Skeletal muscle tissue (tissue), 4 donors: Measurements from ENCODE around the gene TEX55. TPM values are rescaled to one million over a fixed set of nuclear protein-coding genes. Genes with fewer than 3 reads are reported as not detected.
"Not testable (repeated sequence)": the region's sequence is repeated elsewhere in the genome, so short reads cannot be mapped to it uniquely, and the experiment has no call there.

ENCODE experiments used
- H3K27ac ChIP-seq: one replicate; pipeline ENCODE4 v1.7.0; 2013; ENCODE audit warnings: mild to moderate bottlenecking, low read depth, low read length, inconsistent platforms
- H3K27me3 ChIP-seq, 3 donors: one replicate each; pipeline ENCODE4 v1.7.0; 2013; ENCODE audit warnings: low read length in 3 of 3; ENCODE audit not compliant: control insufficient read depth in 3 of 3, insufficient read depth in 3 of 3
- H3K36me3 ChIP-seq, 3 donors: one replicate each; pipeline ENCODE4 v1.7.0; 2013; ENCODE audit warnings: low read length in 3 of 3; ENCODE audit not compliant: control insufficient read depth in 3 of 3, insufficient read depth in 3 of 3
- H3K4me1 ChIP-seq, 3 donors: one replicate each; pipeline ENCODE4 v1.7.0; 2013; ENCODE audit warnings: low read length in 3 of 3, mild to moderate bottlenecking in 3 of 3; ENCODE audit not compliant: control insufficient read depth in 3 of 3, insufficient read depth in 3 of 3
- H3K4me3 ChIP-seq, 3 donors: one replicate each; pipeline ENCODE4 v1.7.0; 2013; ENCODE audit warnings: low read length in 3 of 3
- H3K9ac ChIP-seq, 3 donors: one replicate each; pipeline ENCODE4 v1.7.0; 2013; ENCODE audit warnings: low read length in 3 of 3, mild to moderate bottlenecking in 3 of 3, moderate library complexity in 2 of 3, low read depth in 1 of 3
- H3K9me3 ChIP-seq, 3 donors: one replicate each; pipeline ENCODE4 v1.7.0; 2013; ENCODE audit warnings: low read length in 3 of 3; ENCODE audit not compliant: control insufficient read depth in 3 of 3
- total RNA-seq: library from RNA; depleted of rRNA; stranded (reverse); fragments of >200 nt; gene quantifications from one replicate; pipeline ENCODE4 v1.2.3, GENCODE V29; 2014
- donor health status: Osteomylitis.

TEX55 gene
- not detected for total RNA-seq

DNA sequence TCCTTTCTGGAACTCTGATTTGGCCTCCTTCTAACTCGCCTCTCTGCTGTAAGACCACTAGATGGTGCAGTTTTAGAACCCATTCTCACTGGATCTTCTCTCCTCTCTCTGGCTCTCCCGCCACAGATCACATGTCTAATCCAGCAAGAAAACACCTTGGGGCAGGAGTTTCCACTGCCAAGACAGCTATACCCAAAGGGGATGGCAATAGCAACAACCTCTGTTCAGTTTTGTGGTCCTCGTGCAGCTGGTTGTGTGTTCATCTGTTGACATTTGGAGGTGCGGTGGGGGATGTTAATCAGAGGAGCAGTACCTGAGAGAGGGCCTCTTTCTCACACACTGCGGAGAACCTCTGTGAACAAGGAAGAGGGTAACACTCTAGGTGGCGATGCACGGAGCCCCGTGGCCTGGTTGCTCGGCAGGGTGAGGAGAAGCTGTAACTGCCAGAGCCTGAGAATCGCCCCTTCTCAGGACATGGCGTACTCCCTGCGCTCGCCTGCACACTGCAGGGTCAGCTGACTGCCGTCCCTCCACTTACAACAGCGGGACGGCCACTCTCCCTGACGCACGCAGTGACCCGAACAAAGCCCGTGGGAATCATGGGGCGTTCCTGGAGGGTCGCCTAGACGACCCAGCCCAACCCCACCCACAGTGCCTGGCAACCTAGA is at the start of gene TEX55:
TSS of gene TEX55 (plus strand) at position 666 of the 668 bp plus-strand sequence. CDS start 25 bp downstream, outside the sequence.
- Histone ChIP-seq H3K27ac (no peak within 1 kb of the TSS), H3K4me3 (no peak within 1 kb of the TSS), H3K9me3 (no peaks in the 10 kb centered on the region)

DNA sequence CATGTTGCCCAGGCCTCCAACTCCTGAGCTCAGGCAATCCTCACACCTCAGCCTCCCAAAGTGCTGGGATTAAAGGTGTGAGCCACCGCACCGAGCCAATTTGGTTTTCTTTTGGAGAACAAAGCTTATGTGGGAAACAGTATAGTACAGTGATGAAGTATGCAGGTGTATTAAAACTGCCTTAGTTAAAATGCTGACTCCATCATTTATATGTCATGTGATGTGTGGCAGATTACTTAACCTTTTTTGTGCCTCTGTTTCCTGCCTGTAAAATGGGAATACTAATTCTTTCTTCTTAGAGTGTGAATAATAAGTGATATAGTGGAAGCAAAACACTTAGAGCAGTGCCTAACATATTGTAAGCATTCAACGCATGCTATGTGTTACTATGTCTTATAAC is 48.0 kb upstream of the TEX55 start:
- H3K4me1 ChIP-seq = no peaks in the 10 kb centered on the region
- no peak overlapping the region for H3K27ac ChIP-seq
- no peaks in the 10 kb centered on the region for H3K27me3 ChIP-seq

More for the DNA sequence above, at the start of gene TEX55:
- H3K4me1 ChIP-seq = no peaks in the 10 kb centered on the region
- no peaks in the 10 kb centered on the region for H3K36me3 ChIP-seq
- no peaks in the 10 kb centered on the region for H3K27me3 ChIP-seq
- H3K9ac ChIP-seq = no peak within 1 kb of the TSS

DNA sequence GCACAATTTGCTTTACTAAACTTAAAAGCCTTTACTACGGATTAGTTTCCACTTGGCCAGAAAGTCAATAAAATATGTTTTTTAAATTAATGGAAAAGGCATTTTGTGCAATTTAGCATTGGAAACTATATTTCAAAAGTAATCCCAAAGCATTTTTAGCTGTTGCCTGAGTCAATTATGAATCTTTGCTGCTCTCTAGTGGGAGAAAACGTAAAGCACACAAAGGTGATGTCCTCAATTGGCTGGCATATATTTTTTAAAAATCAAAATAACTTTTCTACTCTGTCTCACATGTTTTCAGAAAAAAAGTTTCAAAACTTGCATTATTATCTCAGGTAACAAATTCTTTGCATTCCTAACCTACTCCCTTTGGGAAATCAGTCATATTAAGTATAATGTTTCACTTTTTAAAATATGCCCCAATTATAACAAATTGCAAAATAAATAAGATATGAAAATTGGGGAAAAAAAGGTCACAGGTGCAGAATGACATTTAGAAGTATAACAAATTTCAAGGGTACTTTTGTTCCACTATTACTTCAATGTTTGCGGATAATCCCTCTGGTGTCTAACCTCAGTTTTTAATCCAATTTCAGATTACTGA is 47.2 kb upstream of the TEX55 start:
- no peaks in the 10 kb centered on the region for H3K36me3 ChIP-seq
- H3K4me3 ChIP-seq = no peak overlapping the region
- no peaks in the 10 kb centered on the region for H3K9me3 ChIP-seq
- H3K4me1 ChIP-seq = no peaks in the 10 kb centered on the region
- no peak overlapping the region for H3K9ac ChIP-seq
- H3K27ac ChIP-seq = no peak overlapping the region
- no peaks in the 10 kb centered on the region for H3K27me3 ChIP-seq

More for the DNA sequence above, 48.0 kb upstream of the TEX55 start:
- Histone ChIP-seq H3K36me3 (no peaks in the 10 kb centered on the region), H3K9me3 (no peaks in the 10 kb centered on the region), H3K9ac (no peak overlapping the region), H3K4me3 (no peak overlapping the region)

DNA sequence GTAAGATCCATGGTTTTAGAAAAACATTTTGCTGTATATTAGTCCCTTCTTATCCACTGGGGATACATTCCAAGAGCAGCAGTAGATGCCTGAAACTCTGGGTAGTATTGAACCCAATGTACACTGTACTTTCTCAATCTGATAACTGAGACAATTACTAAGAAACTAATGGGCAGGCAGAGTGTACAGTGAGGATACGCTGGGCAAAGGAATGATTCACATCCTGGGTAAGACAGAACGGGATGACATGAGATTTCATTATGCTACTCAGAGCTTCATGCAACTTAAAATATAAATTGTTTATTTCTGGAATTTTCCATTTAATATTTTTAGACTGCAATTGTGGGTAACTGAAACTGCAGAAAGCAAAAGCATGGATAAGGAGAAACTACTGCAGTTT is 46.2 kb upstream of the TEX55 start:
- H3K9ac ChIP-seq = no peak overlapping the region
- H3K4me1 ChIP-seq = no peaks in the 10 kb centered on the region
- no peak overlapping the region for H3K4me3 ChIP-seq
- H3K36me3 ChIP-seq = no peaks in the 10 kb centered on the region
- H3K27me3 ChIP-seq = no peaks in the 10 kb centered on the region
- H3K9me3 ChIP-seq = no peaks in the 10 kb centered on the region
- no peak overlapping the region for H3K27ac ChIP-seq

DNA sequence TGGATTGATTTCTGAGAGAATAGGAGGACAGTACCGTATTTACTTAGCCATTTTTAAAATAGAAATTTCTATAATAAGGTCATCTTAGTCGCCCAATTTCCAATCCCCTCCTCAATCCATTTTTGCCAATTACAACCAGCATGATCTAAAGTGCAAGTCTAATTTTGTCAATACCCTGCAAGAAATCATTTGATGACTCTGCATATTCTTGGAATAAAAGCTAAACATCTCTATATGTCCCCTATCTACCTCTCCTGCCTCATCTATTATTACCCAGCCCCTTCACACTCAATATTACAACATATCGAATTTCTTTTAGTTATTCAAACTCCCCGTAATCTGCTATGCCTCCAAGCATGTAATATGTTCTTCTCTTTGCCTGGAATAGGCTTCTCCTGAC is 41.9 kb upstream of the TEX55 start:
- Histone ChIP-seq H3K4me1 (no peaks in the 10 kb centered on the region), H3K9me3 (no peaks in the 10 kb centered on the region), H3K27me3 (no peaks in the 10 kb centered on the region), H3K9ac (no peak overlapping the region), H3K36me3 (no peaks in the 10 kb centered on the region), H3K27ac (no peak overlapping the region), H3K4me3 (no peak overlapping the region)

DNA sequence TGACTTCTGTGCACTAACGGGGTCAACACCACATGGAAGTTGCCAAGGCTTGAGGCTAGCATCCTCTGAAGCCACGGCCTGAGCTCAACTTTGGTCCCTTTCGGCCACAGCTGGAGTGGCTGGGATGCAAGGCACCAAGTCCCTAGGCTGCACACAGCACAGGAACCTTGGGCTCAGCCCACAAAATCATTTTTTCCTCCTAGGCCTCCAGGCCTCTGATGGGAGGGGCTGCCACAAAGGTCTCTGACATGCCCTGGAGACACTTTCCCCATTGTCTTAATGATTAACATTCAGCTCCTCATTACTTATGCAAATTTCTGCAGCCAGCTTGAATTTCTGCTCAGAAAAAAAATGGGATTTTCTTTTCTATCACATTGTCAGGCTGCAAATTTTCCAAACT is 27.6 kb upstream of the TEX55 start:
- H3K9me3 ChIP-seq, H3K9ac ChIP-seq, H3K36me3 ChIP-seq, H3K4me3 ChIP-seq, H3K4me1 ChIP-seq, H3K27ac ChIP-seq, H3K27me3 ChIP-seq: not testable (repeated sequence)

DNA sequence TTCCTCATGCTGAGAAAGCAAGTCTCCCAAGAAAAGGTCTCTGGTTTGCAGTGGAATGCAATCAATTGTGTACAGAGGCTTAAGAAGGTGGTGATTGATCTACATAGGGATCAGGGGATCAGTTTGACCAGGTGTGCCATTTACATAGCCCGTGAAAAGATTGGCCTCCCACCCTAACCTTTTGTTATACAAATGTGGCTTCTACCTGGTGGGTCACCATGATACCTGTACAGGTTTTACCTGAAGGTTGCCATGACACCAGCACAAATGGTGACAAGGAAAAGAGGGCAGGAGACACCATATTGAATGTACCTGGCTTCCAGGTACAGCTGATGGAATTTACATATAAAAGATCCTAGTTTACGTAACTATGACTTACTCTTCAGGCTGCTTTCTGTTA is 25.5 kb upstream of the TEX55 start:
- Histone ChIP-seq H3K36me3 (no peaks in the 10 kb centered on the region), H3K27me3 (peaks cover 0 to 2% (median 0%) of the 10 kb centered on the region in 3 donors), H3K4me3 (no peak overlapping the region), H3K4me1 (no peaks in the 10 kb centered on the region), H3K27ac (no peak overlapping the region), H3K9ac (no peak overlapping the region), H3K9me3 (no peaks in the 10 kb centered on the region)

DNA sequence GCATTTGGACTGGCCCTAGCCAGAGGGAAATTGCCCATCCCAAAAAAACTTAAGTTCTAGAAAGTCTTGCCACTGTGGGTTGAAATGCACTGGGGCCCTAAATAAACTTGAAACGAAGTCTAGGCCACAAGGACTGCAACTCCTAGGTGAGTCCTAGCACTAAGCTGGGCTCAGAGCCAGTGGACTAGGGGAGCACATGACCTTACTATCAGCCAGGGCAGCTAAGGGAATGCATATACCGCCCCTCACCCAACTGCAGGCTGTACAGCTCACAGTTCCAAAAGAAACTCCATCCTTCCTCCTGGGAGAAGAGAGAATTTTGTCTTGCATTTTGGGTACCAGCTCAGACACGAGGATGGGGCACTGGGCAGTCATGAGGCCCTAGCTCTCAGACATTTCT is 23.6 kb upstream of the TEX55 start:
- no peak overlapping the region for H3K27ac ChIP-seq

DNA sequence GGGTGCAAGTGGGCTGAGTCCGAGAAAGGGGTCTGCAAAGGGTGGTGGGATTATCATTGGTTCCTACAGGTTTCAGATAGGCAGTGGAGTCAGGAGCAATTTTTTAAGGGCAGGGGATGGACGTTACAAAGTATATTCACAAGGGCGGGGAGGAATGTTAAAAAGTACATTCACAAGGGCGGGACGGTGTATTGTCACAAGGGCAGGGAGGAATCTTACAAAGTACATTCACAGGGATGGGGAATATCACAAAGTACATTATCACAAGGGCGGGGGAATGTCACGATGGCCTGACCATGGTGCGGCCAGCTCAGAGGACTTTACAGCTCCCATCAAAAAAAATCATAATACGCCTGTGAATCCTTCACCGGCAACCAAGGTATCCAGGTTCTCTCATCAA is 20.6 kb upstream of the TEX55 start:
- Histone ChIP-seq H3K27me3 (peaks cover 0 to 5% (median 0%) of the 10 kb centered on the region in 3 donors), H3K4me1 (no peaks in the 10 kb centered on the region), H3K4me3 (no peak overlapping the region), H3K27ac (no peak overlapping the region), H3K9me3 (no peaks in the 10 kb centered on the region), H3K9ac (no peak overlapping the region), H3K36me3 (no peaks in the 10 kb centered on the region)

More for the DNA sequence above, 23.6 kb upstream of the TEX55 start:
- Histone ChIP-seq H3K4me1 (no peaks in the 10 kb centered on the region), H3K36me3 (no peaks in the 10 kb centered on the region), H3K4me3 (no peak overlapping the region), H3K9me3 (no peaks in the 10 kb centered on the region), H3K27me3 (peaks cover 0 to 5% (median 0%) of the 10 kb centered on the region in 3 donors), H3K9ac (no peak overlapping the region)

DNA sequence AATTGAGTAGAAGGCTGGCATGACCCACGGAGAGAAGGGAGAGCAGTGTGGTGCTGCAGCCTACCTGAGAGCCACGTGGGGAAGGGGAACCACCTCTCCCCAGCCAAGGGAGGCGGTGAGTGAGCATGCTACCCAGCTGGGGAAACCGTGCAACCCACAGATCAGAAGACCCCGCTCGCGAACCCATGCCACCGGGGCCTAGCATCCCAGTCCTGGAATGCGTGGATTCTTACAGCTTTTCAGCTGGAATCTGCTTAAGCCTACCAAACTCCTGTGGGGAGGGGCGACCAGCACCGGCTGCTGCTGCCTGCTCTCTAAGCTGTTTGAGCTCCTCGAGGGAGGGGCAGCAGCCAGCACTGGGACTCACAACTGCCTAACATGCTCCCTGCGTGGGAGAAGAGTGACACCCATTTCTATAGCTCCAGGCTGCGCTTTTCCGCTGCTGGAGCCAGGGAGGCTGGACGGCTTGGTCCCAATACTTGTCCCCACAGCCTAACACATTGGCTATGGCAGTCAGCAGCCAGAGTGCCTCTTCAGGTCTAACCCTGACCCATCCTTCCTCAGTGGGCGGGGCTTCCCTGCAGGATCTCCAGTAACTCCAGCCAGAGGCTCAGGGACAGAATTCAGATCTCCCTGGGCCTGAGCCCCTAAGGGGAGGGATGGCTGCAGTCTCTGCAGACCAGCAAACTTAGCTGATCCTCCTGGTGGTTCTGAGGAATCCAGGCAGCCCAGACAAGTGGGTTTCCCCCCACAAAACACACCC is 20.0 kb upstream of the TEX55 start:
- Histone ChIP-seq H3K9ac (no peak overlapping the region), H3K36me3 (no peaks in the 10 kb centered on the region), H3K9me3 (no peaks in the 10 kb centered on the region), H3K27me3 (peaks cover 0 to 5% (median 0%) of the 10 kb centered on the region in 3 donors), H3K4me1 (no peaks in the 10 kb centered on the region), H3K27ac (no peak overlapping the region), H3K4me3 (no peak overlapping the region)
